HL-60 (cell line): Measurements from ENCODE around the gene MYOM3.

Experiments used
- GABPA ChIP-seq: IDR thresholded peaks from 2 replicates; pipeline ENCODE4 v1.6.1; 2012; ENCODE audit warnings: low read depth
- POLR2AphosphoS5 ChIP-seq: IDR thresholded peaks from 2 replicates; pipeline ENCODE4 v1.6.1; 2012; ENCODE audit warnings: low read depth
- TF ChIP-seq, protein P1 (sequence below): IDR thresholded peaks from one replicate; pipeline ENCODE4 v1.5.1; 2011; ENCODE audit warnings: low read length, control low read depth, inconsistent platforms; ENCODE audit not compliant: insufficient read depth
- TF ChIP-seq, protein P2 (sequence below): IDR thresholded peaks from 2 replicates; pipeline ENCODE4 v1.6.1; 2012; ENCODE audit warnings: low read depth; ENCODE audit not compliant: insufficient replicate concordance

DNA sequence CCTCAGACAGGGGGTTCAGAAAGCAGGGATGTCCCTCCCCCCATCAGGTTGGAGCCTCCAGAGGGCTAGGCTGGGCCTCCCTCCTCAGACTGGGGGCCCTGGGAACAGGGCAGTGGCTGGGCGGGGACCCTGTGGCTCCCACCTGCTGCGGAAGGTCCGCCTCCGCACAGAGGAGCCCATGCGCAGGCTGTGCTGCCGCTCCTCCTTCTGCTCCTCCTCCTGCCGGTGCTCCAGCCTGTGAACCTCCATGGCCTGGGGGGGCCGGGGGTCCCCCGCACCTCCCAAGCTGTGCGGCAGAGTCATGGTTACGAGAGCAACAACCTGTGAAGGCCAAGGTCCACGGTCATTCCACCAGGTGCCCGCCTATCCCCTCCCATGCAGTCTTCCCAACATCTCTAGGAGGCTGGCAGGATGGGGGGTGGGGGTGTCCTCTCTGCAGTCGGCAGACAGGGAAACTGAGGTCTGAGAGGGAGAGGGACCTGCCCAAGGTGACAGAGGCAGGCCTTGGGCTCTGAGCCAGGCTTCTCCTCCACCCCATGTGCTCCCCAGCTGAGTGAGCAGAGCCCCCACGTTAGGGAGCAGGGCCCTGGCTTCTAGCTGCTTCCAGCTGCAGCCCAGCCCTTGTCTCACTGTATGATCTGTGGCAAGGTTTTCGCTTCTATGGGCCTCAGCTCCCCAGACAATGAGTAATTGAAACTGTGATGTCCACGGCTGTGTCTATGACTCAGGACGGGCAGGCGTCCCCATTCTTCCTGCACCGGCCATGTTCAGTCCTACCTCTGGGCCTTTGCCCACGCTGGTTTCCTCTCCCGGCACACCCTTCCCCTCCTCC is 3.4 kb downstream of the MYOM3 start:
- TF ChIP-seq, protein P1, sequence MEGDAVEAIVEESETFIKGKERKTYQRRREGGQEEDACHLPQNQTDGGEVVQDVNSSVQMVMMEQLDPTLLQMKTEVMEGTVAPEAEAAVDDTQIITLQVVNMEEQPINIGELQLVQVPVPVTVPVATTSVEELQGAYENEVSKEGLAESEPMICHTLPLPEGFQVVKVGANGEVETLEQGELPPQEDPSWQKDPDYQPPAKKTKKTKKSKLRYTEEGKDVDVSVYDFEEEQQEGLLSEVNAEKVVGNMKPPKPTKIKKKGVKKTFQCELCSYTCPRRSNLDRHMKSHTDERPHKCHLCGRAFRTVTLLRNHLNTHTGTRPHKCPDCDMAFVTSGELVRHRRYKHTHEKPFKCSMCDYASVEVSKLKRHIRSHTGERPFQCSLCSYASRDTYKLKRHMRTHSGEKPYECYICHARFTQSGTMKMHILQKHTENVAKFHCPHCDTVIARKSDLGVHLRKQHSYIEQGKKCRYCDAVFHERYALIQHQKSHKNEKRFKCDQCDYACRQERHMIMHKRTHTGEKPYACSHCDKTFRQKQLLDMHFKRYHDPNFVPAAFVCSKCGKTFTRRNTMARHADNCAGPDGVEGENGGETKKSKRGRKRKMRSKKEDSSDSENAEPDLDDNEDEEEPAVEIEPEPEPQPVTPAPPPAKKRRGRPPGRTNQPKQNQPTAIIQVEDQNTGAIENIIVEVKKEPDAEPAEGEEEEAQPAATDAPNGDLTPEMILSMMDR, result no peak
- TF ChIP-seq, protein P2, sequence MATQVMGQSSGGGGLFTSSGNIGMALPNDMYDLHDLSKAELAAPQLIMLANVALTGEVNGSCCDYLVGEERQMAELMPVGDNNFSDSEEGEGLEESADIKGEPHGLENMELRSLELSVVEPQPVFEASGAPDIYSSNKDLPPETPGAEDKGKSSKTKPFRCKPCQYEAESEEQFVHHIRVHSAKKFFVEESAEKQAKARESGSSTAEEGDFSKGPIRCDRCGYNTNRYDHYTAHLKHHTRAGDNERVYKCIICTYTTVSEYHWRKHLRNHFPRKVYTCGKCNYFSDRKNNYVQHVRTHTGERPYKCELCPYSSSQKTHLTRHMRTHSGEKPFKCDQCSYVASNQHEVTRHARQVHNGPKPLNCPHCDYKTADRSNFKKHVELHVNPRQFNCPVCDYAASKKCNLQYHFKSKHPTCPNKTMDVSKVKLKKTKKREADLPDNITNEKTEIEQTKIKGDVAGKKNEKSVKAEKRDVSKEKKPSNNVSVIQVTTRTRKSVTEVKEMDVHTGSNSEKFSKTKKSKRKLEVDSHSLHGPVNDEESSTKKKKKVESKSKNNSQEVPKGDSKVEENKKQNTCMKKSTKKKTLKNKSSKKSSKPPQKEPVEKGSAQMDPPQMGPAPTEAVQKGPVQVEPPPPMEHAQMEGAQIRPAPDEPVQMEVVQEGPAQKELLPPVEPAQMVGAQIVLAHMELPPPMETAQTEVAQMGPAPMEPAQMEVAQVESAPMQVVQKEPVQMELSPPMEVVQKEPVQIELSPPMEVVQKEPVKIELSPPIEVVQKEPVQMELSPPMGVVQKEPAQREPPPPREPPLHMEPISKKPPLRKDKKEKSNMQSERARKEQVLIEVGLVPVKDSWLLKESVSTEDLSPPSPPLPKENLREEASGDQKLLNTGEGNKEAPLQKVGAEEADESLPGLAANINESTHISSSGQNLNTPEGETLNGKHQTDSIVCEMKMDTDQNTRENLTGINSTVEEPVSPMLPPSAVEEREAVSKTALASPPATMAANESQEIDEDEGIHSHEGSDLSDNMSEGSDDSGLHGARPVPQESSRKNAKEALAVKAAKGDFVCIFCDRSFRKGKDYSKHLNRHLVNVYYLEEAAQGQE, result no peak
- TF ChIP-seq POLR2AphosphoS5, result no peak
- no peak for TF ChIP-seq GABPA
